ENCODE results near the gene LTB4R2.
"Not testable (repeated sequence)": the region's sequence is repeated elsewhere in the genome, so short reads cannot be mapped to it uniquely, and the experiment has no call there.

The LTB4R2 gene

DNA sequence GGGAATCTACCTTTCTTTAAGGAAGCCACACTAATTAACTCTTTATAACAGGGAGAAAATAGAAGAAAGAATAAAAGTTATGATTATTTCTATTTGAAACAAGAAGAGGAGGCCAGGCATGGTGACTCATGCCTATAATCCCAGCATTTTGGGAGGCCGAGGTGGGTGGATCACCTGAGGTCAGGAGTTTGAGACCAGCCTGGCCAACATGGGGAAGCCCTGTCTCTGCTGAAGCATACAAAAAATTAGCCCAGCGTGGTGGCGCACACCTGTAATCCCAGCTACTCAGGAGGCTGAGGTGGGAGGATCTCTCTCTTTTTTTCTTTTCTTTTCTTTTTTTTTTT, 44.5 kb downstream of the LTB4R2 start:
- not testable (repeated sequence) for H3K9me3 ChIP-seq (ENCODE audit: control insufficient read depth, low read length); H3K27me3 ChIP-seq (replicated peaks; ENCODE audit: control insufficient read depth, insufficient read depth, low read length); H3K36me3 ChIP-seq (ENCODE audit: control insufficient read depth, insufficient read depth, low read length, severe bottlenecking); H3K4me3 ChIP-seq (ENCODE audit: low read length); DNase-seq (ENCODE audit: low read depth)
- Histone ChIP-seq H3K4me1 (ENCODE audit: control insufficient read depth, insufficient read depth, low read length) (peaks cover 24% of the 10 kb centered on the region), H3K9ac (ENCODE audit: low read length) (peak overlapping the region; percentile 51)

DNA sequence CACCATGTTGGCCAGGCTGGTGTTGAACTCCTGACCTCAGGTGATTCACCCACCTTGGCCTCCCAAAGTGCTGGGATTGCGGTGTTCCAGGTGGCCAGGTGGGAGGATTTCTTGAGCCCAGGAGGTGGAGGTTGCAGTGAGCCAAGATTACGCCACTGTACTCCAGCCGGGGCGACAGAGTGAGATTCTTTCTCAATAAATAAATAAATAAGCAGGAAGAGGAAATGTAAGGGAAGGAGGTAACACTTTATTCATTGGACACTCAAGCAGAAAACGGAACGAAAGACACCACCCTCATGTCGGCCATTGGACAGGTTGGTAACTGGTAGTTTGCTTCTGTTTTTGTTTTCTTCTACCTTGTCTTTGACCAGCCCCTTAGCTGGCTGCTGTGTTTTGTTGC, 45.1 kb downstream of the LTB4R2 start:
- Histone ChIP-seq H3K4me3 (ENCODE audit: low read length) (no peak overlapping the region), H3K4me1 (ENCODE audit: control insufficient read depth, insufficient read depth, low read length) (peaks cover 24% of the 10 kb centered on the region), H3K27me3 (replicated peaks; ENCODE audit: control insufficient read depth, insufficient read depth, low read length) (no peaks in the 10 kb centered on the region), H3K9me3 (ENCODE audit: control insufficient read depth, low read length) (no peaks in the 10 kb centered on the region), H3K36me3 (ENCODE audit: control insufficient read depth, insufficient read depth, low read length, severe bottlenecking) (no peaks in the 10 kb centered on the region), H3K9ac (ENCODE audit: low read length) (no peak overlapping the region)
- no peak for DNase-seq (ENCODE audit: low read depth)

DNA sequence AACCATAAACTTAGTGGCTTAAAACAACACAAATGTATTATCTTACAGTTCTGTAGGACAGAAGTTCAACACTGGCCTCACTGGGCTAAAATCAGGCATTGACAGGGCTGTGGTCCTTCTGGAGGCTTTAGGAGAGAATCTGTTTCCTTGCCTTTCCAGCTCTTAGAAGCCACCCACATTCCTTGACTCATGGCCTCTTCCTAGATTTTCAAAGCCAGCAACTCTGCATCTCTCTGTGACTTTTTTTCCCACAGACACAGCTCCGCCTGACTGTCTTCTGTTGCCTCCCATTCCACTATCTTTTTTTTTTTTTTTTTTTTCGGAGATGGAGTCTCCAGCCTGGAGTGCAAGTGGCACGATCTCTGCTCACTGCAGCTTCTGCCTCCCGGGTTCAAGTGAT, 46.3 kb downstream of the LTB4R2 start:
- no peak for DNase-seq (ENCODE audit: low read depth)
- H3K4me1 ChIP-seq (ENCODE audit: control insufficient read depth, insufficient read depth, low read length): peaks cover 20% of the 10 kb centered on the region
- no peak overlapping the region for H3K9ac ChIP-seq (ENCODE audit: low read length)
- no peaks in the 10 kb centered on the region for H3K36me3 ChIP-seq (ENCODE audit: control insufficient read depth, insufficient read depth, low read length, severe bottlenecking)
- no peaks in the 10 kb centered on the region for H3K9me3 ChIP-seq (ENCODE audit: control insufficient read depth, low read length)
- H3K4me3 ChIP-seq (ENCODE audit: low read length): no peak overlapping the region
- H3K27me3 ChIP-seq (replicated peaks; ENCODE audit: control insufficient read depth, insufficient read depth, low read length): no peaks in the 10 kb centered on the region

DNA sequence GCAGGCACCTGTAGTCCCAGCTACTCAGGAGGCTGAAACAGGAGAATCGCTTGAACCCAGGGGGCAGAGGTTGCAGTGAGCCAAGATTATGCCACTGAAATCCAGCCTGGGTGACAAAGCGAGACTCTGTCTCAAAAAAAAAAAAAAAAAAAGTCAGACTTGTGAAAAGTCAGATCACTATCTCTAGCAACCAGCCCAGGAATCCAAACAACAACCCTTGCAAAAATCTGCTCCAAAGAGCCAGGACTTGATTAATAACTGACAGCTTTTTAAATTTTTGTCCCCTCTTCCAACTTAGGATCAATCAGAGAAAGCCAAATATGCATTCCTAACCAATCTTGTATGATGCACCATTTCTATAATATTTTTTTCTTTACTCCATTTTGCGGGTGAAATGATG, 50.3 kb downstream of the LTB4R2 start:
- Histone ChIP-seq H3K4me3 (ENCODE audit: low read length) (no peak overlapping the region), H3K9me3 (ENCODE audit: control insufficient read depth, low read length) (no peaks in the 10 kb centered on the region), H3K4me1 (ENCODE audit: control insufficient read depth, insufficient read depth, low read length) (peaks cover 4% of the 10 kb centered on the region), H3K36me3 (ENCODE audit: control insufficient read depth, insufficient read depth, low read length, severe bottlenecking) (no peaks in the 10 kb centered on the region), H3K27me3 (replicated peaks; ENCODE audit: control insufficient read depth, insufficient read depth, low read length) (no peaks in the 10 kb centered on the region), H3K9ac (ENCODE audit: low read length) (no peak overlapping the region)
- no peak for DNase-seq (ENCODE audit: low read depth)

DNA sequence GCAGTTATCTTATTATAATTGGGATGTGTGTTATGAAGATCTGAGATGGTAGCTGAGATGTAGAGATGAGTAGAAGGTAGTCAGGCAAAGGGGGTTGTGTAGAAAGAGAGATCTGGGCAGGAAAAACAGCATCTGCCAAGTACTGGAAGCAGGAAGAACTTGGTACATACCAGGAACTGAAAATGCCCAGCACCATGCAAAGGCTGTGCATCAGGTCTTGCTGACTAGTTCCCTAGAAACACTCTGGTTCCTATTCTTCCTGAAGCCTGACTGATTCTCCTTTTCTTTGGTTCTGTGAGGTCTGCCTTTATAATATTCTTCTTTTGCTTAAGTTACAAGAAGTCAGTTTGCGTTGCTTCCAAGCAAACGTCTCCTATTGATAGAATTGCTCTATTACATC, 51.4 kb downstream of the LTB4R2 start:
- no peaks in the 10 kb centered on the region for H3K9me3 ChIP-seq (ENCODE audit: control insufficient read depth, low read length)
- H3K4me3 ChIP-seq (ENCODE audit: low read length): no peak overlapping the region
- DNase-seq (ENCODE audit: low read depth): no peak
- H3K4me1 ChIP-seq (ENCODE audit: control insufficient read depth, insufficient read depth, low read length): peaks cover 14% of the 10 kb centered on the region
- H3K9ac ChIP-seq (ENCODE audit: low read length): no peak overlapping the region
- H3K27me3 ChIP-seq (replicated peaks; ENCODE audit: control insufficient read depth, insufficient read depth, low read length): no peaks in the 10 kb centered on the region
- no peaks in the 10 kb centered on the region for H3K36me3 ChIP-seq (ENCODE audit: control insufficient read depth, insufficient read depth, low read length, severe bottlenecking)

Data from adipocyte (in vitro differentiated cells).